ENCODE results near the gene YIPF2. TPM values are rescaled to one million over a fixed set of nuclear protein-coding genes. Genes with fewer than 3 reads are reported as not detected.

YIPF2 gene
- total and polyA plus RNA-seq, 10 of the 15 experiments (the other 5 are each of a cell fraction or from before 2014, with no cell fraction given) = 0.92 to 38.9 (median 17.6) TPM

- ChIA-PET SMC1A (ENCODE audit: uncharacterized antibody, unreplicated experiment) (interaction anchor here (0.6 to 4.2 kb wide), 9 partner anchors 9 to 169 kb away, joined by 3 to 28 read pairs (median 4); no protein-coding TSS in a partner anchor), CTCF (interaction anchor here (0.7 to 3.0 kb wide), 10 partner anchors 10 to 247 kb away, joined by 3 to 21 read pairs (median 5); no protein-coding TSS in a partner anchor), RAD21 (ENCODE audit: unreplicated experiment) (interaction anchor here (0.6 to 2.9 kb wide), 12 partner anchors 11 to 389 kb away, joined by 3 to 42 read pairs (median 4); partner anchors contain the start of genes CARM1, DNM2 and LDLR), POLR2A (interaction anchor here (0.5 to 2.1 kb wide), 10 partner anchors 9 to 564 kb away, joined by 3 to 11 read pairs (median 6); partner anchors contain the start of gene SMARCA4)
- H3K4me2 ChIP-seq (ENCODE audit: control insufficient read depth, insufficient read depth) = peak overlapping the region; percentile 54
- no peak overlapping the region for H2AFZ ChIP-seq (ENCODE audit: control insufficient read depth, low read depth, low read length)
- TF ChIP-seq POU2F2 (IDR thresholded peaks at IDR 0.05; ENCODE audit: borderline replicate concordance, low read depth, low read length) (peak; percentile 75; the same call in 1 of the 3 replicates), PAX8 (IDR thresholded peaks at IDR 0.05) (no peak), NR2F1 (conservative IDR thresholded peaks at IDR 0.05) (no peak)
- TF ChIP-seq, protein P1, sequence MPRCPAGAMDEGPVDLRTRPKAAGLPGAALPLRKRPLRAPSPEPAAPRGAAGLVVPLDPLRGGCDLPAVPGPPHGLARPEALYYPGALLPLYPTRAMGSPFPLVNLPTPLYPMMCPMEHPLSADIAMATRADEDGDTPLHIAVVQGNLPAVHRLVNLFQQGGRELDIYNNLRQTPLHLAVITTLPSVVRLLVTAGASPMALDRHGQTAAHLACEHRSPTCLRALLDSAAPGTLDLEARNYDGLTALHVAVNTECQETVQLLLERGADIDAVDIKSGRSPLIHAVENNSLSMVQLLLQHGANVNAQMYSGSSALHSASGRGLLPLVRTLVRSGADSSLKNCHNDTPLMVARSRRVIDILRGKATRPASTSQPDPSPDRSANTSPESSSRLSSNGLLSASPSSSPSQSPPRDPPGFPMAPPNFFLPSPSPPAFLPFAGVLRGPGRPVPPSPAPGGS (IDR thresholded peaks at IDR 0.05; ENCODE audit: borderline replicate concordance, insufficient read depth, low read depth, low read length, poor library complexity, severe bottlenecking) = no peak
- TF ChIP-seq, protein P2, sequence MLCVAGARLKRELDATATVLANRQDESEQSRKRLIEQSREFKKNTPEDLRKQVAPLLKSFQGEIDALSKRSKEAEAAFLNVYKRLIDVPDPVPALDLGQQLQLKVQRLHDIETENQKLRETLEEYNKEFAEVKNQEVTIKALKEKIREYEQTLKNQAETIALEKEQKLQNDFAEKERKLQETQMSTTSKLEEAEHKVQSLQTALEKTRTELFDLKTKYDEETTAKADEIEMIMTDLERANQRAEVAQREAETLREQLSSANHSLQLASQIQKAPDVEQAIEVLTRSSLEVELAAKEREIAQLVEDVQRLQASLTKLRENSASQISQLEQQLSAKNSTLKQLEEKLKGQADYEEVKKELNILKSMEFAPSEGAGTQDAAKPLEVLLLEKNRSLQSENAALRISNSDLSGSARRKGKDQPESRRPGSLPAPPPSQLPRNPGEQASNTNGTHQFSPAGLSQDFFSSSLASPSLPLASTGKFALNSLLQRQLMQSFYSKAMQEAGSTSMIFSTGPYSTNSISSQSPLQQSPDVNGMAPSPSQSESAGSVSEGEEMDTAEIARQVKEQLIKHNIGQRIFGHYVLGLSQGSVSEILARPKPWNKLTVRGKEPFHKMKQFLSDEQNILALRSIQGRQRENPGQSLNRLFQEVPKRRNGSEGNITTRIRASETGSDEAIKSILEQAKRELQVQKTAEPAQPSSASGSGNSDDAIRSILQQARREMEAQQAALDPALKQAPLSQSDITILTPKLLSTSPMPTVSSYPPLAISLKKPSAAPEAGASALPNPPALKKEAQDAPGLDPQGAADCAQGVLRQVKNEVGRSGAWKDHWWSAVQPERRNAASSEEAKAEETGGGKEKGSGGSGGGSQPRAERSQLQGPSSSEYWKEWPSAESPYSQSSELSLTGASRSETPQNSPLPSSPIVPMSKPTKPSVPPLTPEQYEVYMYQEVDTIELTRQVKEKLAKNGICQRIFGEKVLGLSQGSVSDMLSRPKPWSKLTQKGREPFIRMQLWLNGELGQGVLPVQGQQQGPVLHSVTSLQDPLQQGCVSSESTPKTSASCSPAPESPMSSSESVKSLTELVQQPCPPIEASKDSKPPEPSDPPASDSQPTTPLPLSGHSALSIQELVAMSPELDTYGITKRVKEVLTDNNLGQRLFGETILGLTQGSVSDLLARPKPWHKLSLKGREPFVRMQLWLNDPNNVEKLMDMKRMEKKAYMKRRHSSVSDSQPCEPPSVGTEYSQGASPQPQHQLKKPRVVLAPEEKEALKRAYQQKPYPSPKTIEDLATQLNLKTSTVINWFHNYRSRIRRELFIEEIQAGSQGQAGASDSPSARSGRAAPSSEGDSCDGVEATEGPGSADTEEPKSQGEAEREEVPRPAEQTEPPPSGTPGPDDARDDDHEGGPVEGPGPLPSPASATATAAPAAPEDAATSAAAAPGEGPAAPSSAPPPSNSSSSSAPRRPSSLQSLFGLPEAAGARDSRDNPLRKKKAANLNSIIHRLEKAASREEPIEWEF (IDR thresholded peaks at IDR 0.05; ENCODE audit: insufficient replicate concordance, low read depth, low read length) = no peak
- TF ChIP-seq, protein P3, sequence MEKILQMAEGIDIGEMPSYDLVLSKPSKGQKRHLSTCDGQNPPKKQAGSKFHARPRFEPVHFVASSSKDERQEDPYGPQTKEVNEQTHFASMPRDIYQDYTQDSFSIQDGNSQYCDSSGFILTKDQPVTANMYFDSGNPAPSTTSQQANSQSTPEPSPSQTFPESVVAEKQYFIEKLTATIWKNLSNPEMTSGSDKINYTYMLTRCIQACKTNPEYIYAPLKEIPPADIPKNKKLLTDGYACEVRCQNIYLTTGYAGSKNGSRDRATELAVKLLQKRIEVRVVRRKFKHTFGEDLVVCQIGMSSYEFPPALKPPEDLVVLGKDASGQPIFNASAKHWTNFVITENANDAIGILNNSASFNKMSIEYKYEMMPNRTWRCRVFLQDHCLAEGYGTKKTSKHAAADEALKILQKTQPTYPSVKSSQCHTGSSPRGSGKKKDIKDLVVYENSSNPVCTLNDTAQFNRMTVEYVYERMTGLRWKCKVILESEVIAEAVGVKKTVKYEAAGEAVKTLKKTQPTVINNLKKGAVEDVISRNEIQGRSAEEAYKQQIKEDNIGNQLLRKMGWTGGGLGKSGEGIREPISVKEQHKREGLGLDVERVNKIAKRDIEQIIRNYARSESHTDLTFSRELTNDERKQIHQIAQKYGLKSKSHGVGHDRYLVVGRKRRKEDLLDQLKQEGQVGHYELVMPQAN (conservative IDR thresholded peaks at IDR 0.05) = no peak
- in situ Hi-C loops (cut with MboI) (no loop called here), intact Hi-C loops (cut with micrococcal nuclease; ENCODE audit: unreplicated experiment) (no loop called here)
- FAIRE-seq = no peak
- H3K27me3 ChIP-seq (replicated peaks in 1 of 2; ENCODE audit: control insufficient read depth in 2 of 2, insufficient read depth in 2 of 2, low read length in 1 of 2) = no peaks in the 10 kb centered on the region
- no peak overlapping the region for H3K4me3 ChIP-seq
- DNase-seq (ENCODE audit: low read depth, low spot score) = no peak
- H4K20me1 ChIP-seq (ENCODE audit: control insufficient read depth, insufficient read depth) = peaks cover 6% of the 10 kb centered on the region; the same call in 1 of the 2 replicates
- peaks cover 49% of the 10 kb centered on the region for H3K79me2 ChIP-seq (ENCODE audit: control insufficient read depth, insufficient read depth, low read length)
- H3K27ac ChIP-seq (ENCODE audit: control insufficient read depth, insufficient read depth) = peak overlapping the region; percentile 53
- BruUV-seq (replicated peaks) = no TSS peak
- peak; percentile 79 for ATAC-seq
- WGBS (ENCODE audit: insufficient coverage, insufficient replicate concordance, low lambda C conversion rate, missing lambda C conversion rate) = 9% methylated on average over 13 of the region's 13 CpGs
- no peaks in the 10 kb centered on the region for H3K9me3 ChIP-seq (replicated peaks; ENCODE audit: control insufficient read depth, insufficient read depth, low read length)
- peak overlapping the region; percentile 38; the same call in 1 of the 2 replicates for H3K9ac ChIP-seq (ENCODE audit: control insufficient read depth, insufficient read depth, low read length)
- peaks cover 20% of the 10 kb centered on the region for H3K4me1 ChIP-seq (ENCODE audit: control insufficient read depth, insufficient read depth, low read length)
- H3K36me3 ChIP-seq (ENCODE audit: control insufficient read depth in 2 of 2, insufficient read depth in 2 of 2, low read length in 1 of 2) = peaks cover under 1 to 9% of the 10 kb centered on the region in 2 experiments; a peak in 3 of 4 replicates
Observed at GRCh38 chr19:10888421-10888866, 40.0 kb downstream of the YIPF2 start.
